Activated CD8-positive, alpha-beta memory T cell treated with anti-CD3 and anti-CD28 coated beads for 4 hours (primary cell): ENCODE data around the gene OMA1.

ENCODE experiments used
- DNase-seq, 2 donors: peaks; one replicate each; pipeline ENCODE4 v3.0.0-alpha.2; 2020; ENCODE audit warnings: low read depth in 2 of 2

OMA1 gene

GRCh38 chr1:58459911-58460310, 86.6 kb downstream of the OMA1 start:
- DNase-seq: no peak

- DNase-seq: no peak
Measured at GRCh38 chr1:58457023-58457635, 89.4 kb downstream of the OMA1 start.

- no peak for DNase-seq
Measured at GRCh38 chr1:58456470-58456869, 90.1 kb downstream of the OMA1 start.

GRCh38 chr1:58454807-58455206, 91.7 kb downstream of the OMA1 start:
- DNase-seq: no peak

- DNase-seq: no peak
Measured at GRCh38 chr1:58454385-58454784, 92.1 kb downstream of the OMA1 start.

GRCh38 chr1:58451560-58452191, 94.8 kb downstream of the OMA1 start:
- DNase-seq: no peak

GRCh38 chr1:58447886-58448285, 98.6 kb downstream of the OMA1 start:
- no peak for DNase-seq

GRCh38 chr1:58447042-58447441, 99.5 kb downstream of the OMA1 start:
- no peak for DNase-seq

GRCh38 chr1:58446368-58446767, 100.2 kb downstream of the OMA1 start:
- DNase-seq: no peak

GRCh38 chr1:58443986-58444868, 102.3 kb downstream of the OMA1 start:
- DNase-seq: no peak

- DNase-seq: no peak
Measured at GRCh38 chr1:58442114-58442513, 104.4 kb downstream of the OMA1 start.

GRCh38 chr1:58441699-58442098, 104.8 kb downstream of the OMA1 start:
- DNase-seq: no peak

GRCh38 chr1:58440696-58441095, 105.8 kb downstream of the OMA1 start:
- DNase-seq: no peak

GRCh38 chr1:58439946-58440345, 106.6 kb downstream of the OMA1 start:
- no peak for DNase-seq

GRCh38 chr1:58438468-58438867, 108.1 kb downstream of the OMA1 start:
- DNase-seq: no peak

GRCh38 chr1:58437623-58438022, 108.9 kb downstream of the OMA1 start:
- no peak for DNase-seq

GRCh38 chr1:58436615-58437297, 109.8 kb downstream of the OMA1 start:
- DNase-seq: no peak

- DNase-seq: no peak
Measured at GRCh38 chr1:58435376-58435775, 111.2 kb downstream of the OMA1 start.

GRCh38 chr1:58434607-58435006, 111.9 kb downstream of the OMA1 start:
- no peak for DNase-seq

- no peak for DNase-seq
Measured at GRCh38 chr1:58434181-58434580, 112.3 kb downstream of the OMA1 start.

GRCh38 chr1:58432851-58433668, 113.5 kb downstream of the OMA1 start:
- no peak for DNase-seq
